Kidney capillary endothelial cell (primary cell): ENCODE results near the gene LGALS3BP.

ENCODE experiments used
- DNase-seq: peaks from one replicate; pipeline ENCODE4 v3.0.0-alpha.2; 2018; ENCODE audit warnings: low spot score

The LGALS3BP gene

GRCh38 chr17:79014158-79014758, 34.5 kb upstream of the LGALS3BP start:
- DNase-seq, result no peak

- no peak for DNase-seq
Measured at GRCh38 chr17:79012563-79013134, 32.9 kb upstream of the LGALS3BP start.

GRCh38 chr17:79011451-79012147, 31.9 kb upstream of the LGALS3BP start:
- DNase-seq, result peak; percentile 92

GRCh38 chr17:79010304-79010646, 30.6 kb upstream of the LGALS3BP start:
- no peak for DNase-seq

- DNase-seq, result peak; percentile 88
Measured at GRCh38 chr17:79009397-79010303, 29.9 kb upstream of the LGALS3BP start, which contains the start of gene CANT1. TSS of gene CANT1 (minus strand) at chr17:79009764. CDS start at chr17:78997622, 12,142 bp downstream.

- DNase-seq, result no peak
Measured at GRCh38 chr17:79008666-79009387, 29.1 kb upstream of the LGALS3BP start.

GRCh38 chr17:79007504-79008381, 28.0 kb upstream of the LGALS3BP start:
- DNase-seq, result no peak

- DNase-seq, result no peak
Measured at GRCh38 chr17:79006794-79007503, 27.2 kb upstream of the LGALS3BP start.

GRCh38 chr17:79006046-79006445, 26.3 kb upstream of the LGALS3BP start:
- no peak for DNase-seq

- DNase-seq, result no peak
Measured at GRCh38 chr17:79005063-79005861, 25.5 kb upstream of the LGALS3BP start.

GRCh38 chr17:79003661-79004411, 24.1 kb upstream of the LGALS3BP start:
- no peak for DNase-seq

GRCh38 chr17:79002796-79003593, 23.3 kb upstream of the LGALS3BP start:
- no peak for DNase-seq

GRCh38 chr17:79002291-79002690, 22.6 kb upstream of the LGALS3BP start:
- DNase-seq, result no peak

- no peak for DNase-seq
Measured at GRCh38 chr17:79001190-79002020, 21.7 kb upstream of the LGALS3BP start.

GRCh38 chr17:79000396-79001189, 20.9 kb upstream of the LGALS3BP start:
- no peak for DNase-seq

- DNase-seq, result no peak
Measured at GRCh38 chr17:78999947-79000395, 20.2 kb upstream of the LGALS3BP start.
